H9 (cell line): Measurements from ENCODE around the gene WDR70. TPM values are rescaled to one million over a fixed set of nuclear protein-coding genes. Genes with fewer than 3 reads are reported as not detected.

Experiments used
- DNase-seq: peaks from one replicate; pipeline ENCODE4 v3.0.0-alpha.2; 2017
- H2AFZ ChIP-seq: one replicate; pipeline ENCODE4 v1.6.1; 2013; ENCODE audit warnings: mild to moderate bottlenecking, low read length, control low read depth, moderate library complexity
- H2AK5ac ChIP-seq: 2 replicates; pipeline ENCODE4 v1.6.1; 2013; ENCODE audit warnings: low read length, control low read depth, mixed read lengths; ENCODE audit not compliant: insufficient read length
- H2BK120ac ChIP-seq: one replicate; pipeline ENCODE4 v1.6.1; 2013; ENCODE audit warnings: low read depth, mild to moderate bottlenecking, low read length, control low read depth, inconsistent platforms; ENCODE audit not compliant: poor library complexity, severe bottlenecking
- H2BK12ac ChIP-seq: 2 replicates; pipeline ENCODE4 v1.6.1; 2013; ENCODE audit warnings: low read length, control low read depth, mixed read lengths, low read depth; ENCODE audit not compliant: insufficient read length
- H2BK15ac ChIP-seq: 2 replicates; pipeline ENCODE4 v1.6.1; 2013; ENCODE audit warnings: low read depth, low read length, control low read depth
- H2BK20ac ChIP-seq: one replicate; pipeline ENCODE4 v1.6.1; 2013; ENCODE audit warnings: low read depth, mild to moderate bottlenecking, low read length, control low read depth, inconsistent platforms; ENCODE audit not compliant: poor library complexity, severe bottlenecking
- H2BK5ac ChIP-seq: 2 replicates; pipeline ENCODE4 v1.6.1; 2013; ENCODE audit warnings: low read length, control low read depth, mixed read lengths; ENCODE audit not compliant: insufficient read length
- H3K14ac ChIP-seq: 2 replicates; pipeline ENCODE4 v1.6.1; 2013; ENCODE audit warnings: low read length, control low read depth; ENCODE audit not compliant: insufficient read depth
- H3K18ac ChIP-seq: 2 replicates; pipeline ENCODE4 v1.6.1; 2013; ENCODE audit warnings: low read depth, mild to moderate bottlenecking, mixed read lengths, low read length, control low read depth; ENCODE audit not compliant: insufficient read length
- H3K23ac ChIP-seq: 2 replicates; pipeline ENCODE4 v1.6.1; 2013; ENCODE audit warnings: low read length, control low read depth, mixed read lengths, low read depth; ENCODE audit not compliant: insufficient read length
- H3K23me2 ChIP-seq: 2 replicates; pipeline ENCODE4 v1.6.1; 2013; ENCODE audit warnings: low read depth, mild to moderate bottlenecking, mixed read lengths, low read length, control low read depth; ENCODE audit not compliant: insufficient read length, poor library complexity, severe bottlenecking
- H3K27ac ChIP-seq: 2 replicates; pipeline ENCODE4 v1.5.1; 2013; ENCODE audit warnings: low read length, control low read depth, mixed read lengths, low read depth; ENCODE audit not compliant: insufficient read length
- H3K27me3 ChIP-seq: 2 replicates; pipeline ENCODE4 v1.6.1; 2013; ENCODE audit warnings: low read length, control low read depth, inconsistent platforms; ENCODE audit not compliant: insufficient read depth
- H3K4ac ChIP-seq: 2 replicates; pipeline ENCODE4 v1.6.1; 2013; ENCODE audit warnings: low read depth, mild to moderate bottlenecking, control low read depth, inconsistent platforms, low read length, moderate library complexity
- H3K4me1 ChIP-seq: 2 replicates; pipeline ENCODE4 v1.6.1; 2013; ENCODE audit warnings: low read length, control low read depth, inconsistent platforms; ENCODE audit not compliant: insufficient read depth
- H3K4me2 ChIP-seq: 2 replicates; pipeline ENCODE4 v1.6.1; 2013; ENCODE audit warnings: low read length, control low read depth, mixed read lengths; ENCODE audit not compliant: insufficient read length, insufficient read depth
- H3K56ac ChIP-seq: 2 replicates; pipeline ENCODE4 v1.6.1; 2013; ENCODE audit warnings: low read depth, mild to moderate bottlenecking, mixed read lengths, low read length, control low read depth; ENCODE audit not compliant: insufficient read length
- H3K79me1 ChIP-seq: 2 replicates; pipeline ENCODE4 v1.6.1; 2013; ENCODE audit warnings: low read depth, mild to moderate bottlenecking, moderate library complexity, low read length, control low read depth, inconsistent platforms; ENCODE audit not compliant: insufficient read depth, poor library complexity, severe bottlenecking
- H3K79me2 ChIP-seq: 2 replicates; pipeline ENCODE4 v1.6.1; 2013; ENCODE audit warnings: low read length, control low read depth, inconsistent platforms; ENCODE audit not compliant: insufficient read depth
- H3K9ac ChIP-seq: 2 replicates; pipeline ENCODE4 v1.6.1; 2013; ENCODE audit warnings: low read length, control low read depth, mixed read lengths; ENCODE audit not compliant: insufficient read length; ENCODE audit errors: extremely low read depth
- H3K9me3 ChIP-seq: one replicate; pipeline ENCODE4 v1.6.1; 2013; ENCODE audit warnings: low read depth, low read length, inconsistent platforms; ENCODE audit not compliant: control insufficient read depth
- H3T11ph ChIP-seq: one replicate; pipeline ENCODE4 v1.6.1; 2013; ENCODE audit warnings: mild to moderate bottlenecking, low read length, control low read depth, inconsistent platforms
- H4K20me1 ChIP-seq: one replicate; pipeline ENCODE4 v1.6.1; 2013; ENCODE audit not compliant: control insufficient read depth, insufficient read length, insufficient read depth
- H4K5ac ChIP-seq: 2 replicates; pipeline ENCODE4 v1.6.1; 2013; ENCODE audit warnings: low read depth, mild to moderate bottlenecking, mixed read lengths, low read length, control low read depth; ENCODE audit not compliant: insufficient read length
- H4K8ac ChIP-seq: replicated peaks from 2 replicates; pipeline ENCODE4 v1.6.1; 2013; ENCODE audit warnings: low read length, control low read depth, mixed read lengths, low read depth; ENCODE audit not compliant: insufficient read length
- H4K91ac ChIP-seq: 2 replicates; pipeline ENCODE4 v1.6.1; 2013; ENCODE audit warnings: low read depth, mild to moderate bottlenecking, moderate library complexity, mixed read lengths, low read length, control low read depth; ENCODE audit not compliant: insufficient read length
- H3K27ac Mint-ChIP-seq, 3 experiments: 2 replicates in 2 of 3; 3 replicates in 1 of 3; pipeline ENCODE4 v1.8.0; 2020 to 2021; ENCODE audit warnings: mixed read lengths in 3 of 3, mild to moderate bottlenecking in 1 of 3, moderate library complexity in 1 of 3
- H3K27me3 Mint-ChIP-seq: 2 replicates; pipeline ENCODE4 v1.8.0; 2021; ENCODE audit warnings: low read depth, mild to moderate bottlenecking, moderate library complexity, mixed read lengths
- H3K36me3 Mint-ChIP-seq, 3 experiments: 2 replicates in 2 of 3; 3 replicates in 1 of 3; pipeline ENCODE4 v1.8.0; 2020 to 2021; ENCODE audit warnings: low read depth in 3 of 3, mixed read lengths in 3 of 3; ENCODE audit not compliant: insufficient read depth in 1 of 3
- H3K4me1 Mint-ChIP-seq, 2 experiments: 2 replicates each; pipeline ENCODE4 v1.8.0; 2020; ENCODE audit warnings: mixed read lengths in 2 of 2
- H3K4me3 Mint-ChIP-seq, 2 experiments: 2 replicates in 1 of 2; 3 replicates in 1 of 2; pipeline ENCODE4 v1.8.0; 2020 to 2021; ENCODE audit warnings: mild to moderate bottlenecking in 2 of 2, mixed read lengths in 2 of 2, moderate library complexity in 1 of 2
- H3K9me3 Mint-ChIP-seq, 2 experiments: 2 replicates in 1 of 2; 3 replicates in 1 of 2; pipeline ENCODE4 v1.8.0; 2020; ENCODE audit warnings: mild to moderate bottlenecking in 2 of 2, mixed read lengths in 2 of 2, moderate library complexity in 1 of 2
- CTCF ChIP-seq: fragments of 200-600 bp; sonication (generic); conservative IDR thresholded peaks from 3 replicates; pipeline ENCODE4 v1.8.0; 2021; ENCODE audit warnings: antibody characterized with exemption, mild to moderate bottlenecking
- total RNA-seq: library from RNA; stranded (reverse); gene quantifications from 2 replicates; pipeline ENCODE4 v1.2.1, GENCODE V29; 2021

WDR70 gene
- total RNA-seq, 1 experiment from 2014 or later, result 38.1 TPM

DNA sequence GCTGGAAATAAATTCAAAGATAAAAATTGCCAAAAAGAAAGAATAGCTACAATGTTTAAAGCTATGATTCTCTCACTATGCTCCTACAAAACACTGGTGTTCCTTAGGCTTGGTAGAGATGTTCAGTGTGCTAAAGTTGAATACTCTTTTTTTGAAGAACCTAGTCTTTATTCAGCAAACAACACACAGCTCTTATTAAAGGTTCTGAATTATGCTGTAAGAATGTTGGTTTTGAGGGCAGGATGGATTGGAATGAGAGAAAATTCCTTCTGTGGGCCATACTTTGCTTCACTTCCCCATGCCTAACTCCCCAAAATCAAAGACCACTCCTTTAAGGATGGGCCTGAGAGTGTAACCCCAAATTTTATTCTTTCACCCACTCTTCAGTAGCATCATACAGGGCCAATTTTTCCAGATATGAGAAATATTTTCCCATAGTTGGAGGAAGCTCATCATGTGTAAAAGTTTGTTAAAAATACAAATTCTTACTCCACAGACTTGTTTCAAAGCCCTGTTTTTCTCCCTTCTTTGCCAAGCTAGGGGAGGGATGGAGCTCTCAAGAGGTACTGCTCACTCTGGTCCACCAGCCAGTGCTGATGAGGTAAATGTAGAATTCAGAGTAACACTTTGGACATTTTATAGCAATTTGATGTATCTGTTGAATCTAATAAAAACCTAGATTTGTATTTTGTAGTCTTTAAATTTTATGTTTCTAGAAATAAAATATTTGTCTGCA, 361.4 kb downstream of the WDR70 start:
- Histone ChIP-seq H2BK20ac (no peak overlapping the region), H2AFZ (no peak overlapping the region), H3K4me1 (no peaks in the 10 kb centered on the region), H4K8ac (no peak overlapping the region), H3T11ph (no peak overlapping the region), H3K23ac (no peak overlapping the region), H3K9ac (no peak overlapping the region), H3K18ac (no peak overlapping the region), H2BK120ac (no peak overlapping the region), H2BK12ac (no peak overlapping the region), H4K91ac (no peak overlapping the region), H3K56ac (no peak overlapping the region), H3K27me3 (no peaks in the 10 kb centered on the region), H3K9me3 (no peaks in the 10 kb centered on the region), H3K79me1 (no peaks in the 10 kb centered on the region), H3K4ac (no peak overlapping the region), H3K14ac (no peak overlapping the region), H2BK5ac (no peak overlapping the region), H2BK15ac (no peak overlapping the region), H2AK5ac (no peak overlapping the region), H3K27ac (no peak overlapping the region), H4K5ac (no peak overlapping the region), H3K79me2 (no peaks in the 10 kb centered on the region), H4K20me1 (no peaks in the 10 kb centered on the region), H3K4me2 (no peak overlapping the region), H3K23me2 (no peaks in the 10 kb centered on the region)
- H3K4me3 Mint-ChIP-seq, result no peak overlapping the region
- DNase-seq, result no peak
- no peaks in the 10 kb centered on the region for H3K27me3 Mint-ChIP-seq
- H3K36me3 Mint-ChIP-seq, result peaks cover 13 to 32% (median 22%) of the 10 kb centered on the region in 3 experiments
- no peaks in the 10 kb centered on the region for H3K4me1 Mint-ChIP-seq
- no peak for TF ChIP-seq CTCF
- H3K9me3 Mint-ChIP-seq, result peaks cover 12 to 13% of the 10 kb centered on the region in 2 experiments; a peak in 3 of 5 replicates
- no peak overlapping the region for H3K27ac Mint-ChIP-seq
